ENCODE results near the gene DYRK2.
A peak's percentile ranks its signal among the peaks of the same experiment; 100 is the strongest.

Gene DYRK2

GRCh38 chr12:67645601-67646000, 2.9 kb upstream of the DYRK2 start:
- DNase-seq: no peak

GRCh38 chr12:67646775-67647174, 1.8 kb upstream of the DYRK2 start:
- DNase-seq: no peak

GRCh38 chr12:67647181-67647798, 1.3 kb upstream of the DYRK2 start:
- peak in 1 of 58 donors; percentile 52 for DNase-seq

- peak in 50 of 58 donors; percentile 19 to 74 (median 56) for DNase-seq
Observed at GRCh38 chr12:67647799-67648520, 585 bp upstream of the DYRK2 start.

GRCh38 chr12:67649261-67649569, 670 bp downstream of the DYRK2 start:
- peak in 3 of 58 donors; percentile 40 to 45 (median 42) for DNase-seq

- peak in 20 of 58 donors; percentile 7 to 63 (median 22) for DNase-seq
Observed at GRCh38 chr12:67649570-67650387, 1.2 kb downstream of the DYRK2 start.

GRCh38 chr12:67650388-67651131, 2.0 kb downstream of the DYRK2 start:
- peak in 13 of 58 donors; percentile 6 to 53 (median 30) for DNase-seq

- DNase-seq: peak in 9 of 58 donors; percentile 3 to 60 (median 18)
Observed at GRCh38 chr12:67651132-67651695, 2.7 kb downstream of the DYRK2 start.

- DNase-seq: no peak
Observed at GRCh38 chr12:67655829-67656228, 7.3 kb downstream of the DYRK2 start.

- no peak for DNase-seq
Observed at GRCh38 chr12:67656251-67656650, 7.7 kb downstream of the DYRK2 start.

- no peak for DNase-seq
Observed at GRCh38 chr12:67658486-67658885, 9.9 kb downstream of the DYRK2 start.

- DNase-seq: no peak
Observed at GRCh38 chr12:67659292-67659691, 10.7 kb downstream of the DYRK2 start.

GRCh38 chr12:67661311-67662021, 12.9 kb downstream of the DYRK2 start:
- DNase-seq: no peak

GRCh38 chr12:67662910-67663538, 14.5 kb downstream of the DYRK2 start:
- DNase-seq: no peak

GRCh38 chr12:67664171-67664570, 15.6 kb downstream of the DYRK2 start:
- DNase-seq: no peak

- DNase-seq: no peak
Observed at GRCh38 chr12:67665679-67666078, 17.1 kb downstream of the DYRK2 start.

- DNase-seq: no peak
Observed at GRCh38 chr12:67666605-67667004, 18.1 kb downstream of the DYRK2 start.

- DNase-seq: peak in 15 of 58 donors; percentile 6 to 33 (median 12)
Observed at GRCh38 chr12:67667276-67668073, 18.9 kb downstream of the DYRK2 start.

Measured in anterior cingulate cortex (tissue), 58 donors.